GM12891 (cell line): ENCODE measurements around the gene ROBO3.

Experiments
- POLR2A ChIP-seq: IDR thresholded peaks from 2 replicates; pipeline ENCODE4 v1.6.1; 2011; ENCODE audit warnings: low read depth, low read length, control low read depth
- POLR2AphosphoS5 ChIP-seq: IDR thresholded peaks from 2 replicates; pipeline ENCODE4 v1.6.1; 2011; ENCODE audit warnings: low read depth, low read length, control low read depth

DNA sequence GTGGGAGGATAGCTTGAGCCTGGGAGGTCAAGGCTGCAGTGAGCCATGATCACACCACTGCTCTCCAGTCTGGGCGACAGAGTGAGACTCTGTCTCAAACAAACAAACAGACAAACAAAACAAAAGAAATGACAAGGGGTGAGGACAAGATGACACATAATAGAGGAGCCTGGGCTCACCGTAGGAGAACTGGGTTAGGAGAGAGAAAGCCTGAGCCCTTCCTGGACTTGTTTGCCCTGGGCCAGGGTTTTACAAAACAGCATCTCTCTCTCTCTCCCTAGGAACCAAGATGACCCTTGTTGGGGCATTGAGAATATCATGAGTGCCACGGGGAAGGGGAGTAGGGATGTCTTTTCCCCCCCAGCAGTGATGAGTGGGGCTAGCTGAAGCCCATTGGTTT is 15.7 kb downstream of the ROBO3 start:
- TF ChIP-seq POLR2AphosphoS5 (no peak), POLR2A (no peak)
